B cell (primary cell): ENCODE data around the gene CT45A9. TPM values are rescaled to one million over a fixed set of nuclear protein-coding genes. Genes with fewer than 3 reads are reported as not detected.
"Not testable (repeated sequence)": the region's sequence is repeated elsewhere in the genome, so short reads cannot be mapped to it uniquely, and the experiment has no call there.

Experiments used
- ATAC-seq: fragments of 200-7000 bp; cut with Tn5 transposase; one replicate; pipeline ENCODE4 v1.10.0; 2021; ENCODE audit warnings: low read depth, mild to moderate bottlenecking, moderate number of reproducible peaks, moderate library complexity
- CTCF ChIA-PET: fragments of 350-600 bp; sonication (Branson Sonifier 250); formaldehyde crosslinking; loops from one replicate; lab custom pipeline; 2021; ENCODE audit warnings: antibody characterized with exemption, inconsistent platforms; lab: Charles Lee
- POLR2A ChIA-PET: fragments of 350-600 bp; sonication (Branson Sonifier 250); formaldehyde crosslinking; loops from one replicate; lab custom pipeline; 2021; ENCODE audit warnings: antibody characterized with exemption; lab: Charles Lee
- DNase-seq: peaks from one replicate; pipeline ENCODE4 v3.0.0; 2013
- H2AFZ ChIP-seq: 2 replicates; pipeline ENCODE4 v1.6.1; 2012; ENCODE audit warnings: mild to moderate bottlenecking, low read depth, low read length; ENCODE audit not compliant: insufficient read depth, poor library complexity, severe bottlenecking
- H3K27ac ChIP-seq, 2 donors: 1 replicate in 1 of 2; 2 replicates in 1 of 2; pipeline ENCODE4 v1.5.1; 2012 to 2013; ENCODE audit warnings: low read length in 2 of 2, mild to moderate bottlenecking in 2 of 2, moderate library complexity in 1 of 2
- H3K27me3 ChIP-seq, 4 experiments: fragments of 200-600 bp in 1 of 4; sonication (generic) in 1 of 4; replicated peaks in 1 of 4; 1 replicate in 2 of 4; 2 replicates in 2 of 4; pipeline versions ENCODE4 v1.6.1 to v1.7.0; 2013 to 2016; ENCODE audit warnings: low read length in 3 of 4, mild to moderate bottlenecking in 2 of 4, mixed read lengths in 1 of 4, moderate library complexity in 1 of 4; ENCODE audit not compliant: insufficient read depth in 4 of 4, control insufficient read depth in 3 of 4; ENCODE audit errors: control extremely low read depth in 1 of 4
- H3K36me3 ChIP-seq, 2 experiments: replicated peaks in 1 of 2; 1 replicate in 1 of 2; 2 replicates in 1 of 2; pipeline versions ENCODE4 v1.6.1 to v1.7.1; 2013; ENCODE audit warnings: low read length in 1 of 2; ENCODE audit not compliant: insufficient read depth in 2 of 2, control insufficient read depth in 1 of 2; ENCODE audit errors: control extremely low read depth in 1 of 2, extremely low read depth in 1 of 2
- H3K4me1 ChIP-seq, 2 donors: fragments of 200-600 bp in 1 of 2; sonication (generic) in 1 of 2; 1 replicate in 1 of 2; 2 replicates in 1 of 2; pipeline versions ENCODE4 v1.5.1 to v1.6.1; 2013 to 2017; ENCODE audit warnings: low read length in 2 of 2; ENCODE audit not compliant: control insufficient read depth in 2 of 2, insufficient read depth in 2 of 2
- H3K4me2 ChIP-seq: replicated peaks from 2 replicates; pipeline ENCODE3; 2012; ENCODE audit warnings: mild to moderate bottlenecking, low read depth, low read length; ENCODE audit not compliant: poor library complexity, severe bottlenecking
- H3K4me3 ChIP-seq, 5 experiments: fragments of 200-600 bp in 1 of 5; sonication (generic) in 1 of 5; 1 replicate in 3 of 5; 2 replicates in 2 of 5; pipeline versions ENCODE4 v1.5.1 to v1.7.0; 2011 to 2016; ENCODE audit warnings: low read length in 4 of 5, mild to moderate bottlenecking in 4 of 5, low read depth in 2 of 5, control low read depth in 1 of 5, moderate library complexity in 1 of 5; ENCODE audit not compliant: insufficient read depth in 1 of 5; ENCODE audit errors: control extremely low read depth in 1 of 5, extremely low read depth in 1 of 5
- H3K79me2 ChIP-seq: fragments of 200-600 bp; sonication (generic); one replicate; pipeline ENCODE4 v1.6.0; 2016; ENCODE audit warnings: low read length; ENCODE audit not compliant: control insufficient read depth, insufficient read depth
- H3K9ac ChIP-seq: fragments of 200-600 bp; sonication (generic); 2 replicates; pipeline ENCODE4 v1.6.1; 2017; ENCODE audit warnings: mild to moderate bottlenecking, low read length, moderate library complexity
- H3K9me3 ChIP-seq, 3 donors: one replicate each; pipeline versions ENCODE4 v1.6.1 to v1.7.1; 2013; ENCODE audit warnings: low read length in 2 of 3; ENCODE audit not compliant: control insufficient read depth in 2 of 3, insufficient read depth in 1 of 3; ENCODE audit errors: control extremely low read depth in 1 of 3
- H4K20me1 ChIP-seq: 2 replicates; pipeline ENCODE4 v1.6.0; 2012; ENCODE audit warnings: mild to moderate bottlenecking, low read length; ENCODE audit not compliant: insufficient read depth, control insufficient read depth, poor library complexity, severe bottlenecking
- H3K27ac Mint-ChIP-seq: one replicate; pipeline ENCODE4 v1.8.0; 2021; ENCODE audit warnings: mixed read lengths
- H3K27me3 Mint-ChIP-seq: one replicate; pipeline ENCODE4 v1.8.0; 2021; ENCODE audit warnings: mixed read lengths
- H3K4me1 Mint-ChIP-seq: one replicate; pipeline ENCODE4 v1.8.0; 2021; ENCODE audit warnings: mixed read lengths
- H3K4me3 Mint-ChIP-seq: one replicate; pipeline ENCODE4 v1.8.0; 2021; ENCODE audit warnings: mixed read lengths
- H3K9me3 Mint-ChIP-seq: one replicate; pipeline ENCODE4 v1.8.0; 2022; ENCODE audit warnings: mixed read lengths; ENCODE audit not compliant: insufficient read depth
- WGBS: methylation state at CpG from one replicate; pipeline ENCODE4 v1.1.5; 2013; ENCODE audit warnings: missing lambda C conversion rate; ENCODE audit not compliant: insufficient coverage; 5-methylcytosine and 5-hydroxymethylcytosine counted together
- intact Hi-C: fragments of 100-400 bp; cut with micrococcal nuclease; formaldehyde crosslinking; loops from one replicate; pipeline ENCODE4 v1.10.0; 2022
- polyA minus RNA-seq: library from RNA; depleted of rRNA, polyadenylated mRNA; stranded (reverse); fragments of >200 nt; gene quantifications from 2 replicates; pipeline ENCODE4 v1.2.3, GENCODE V29; 2012
- polyA plus RNA-seq: library from polyadenylated mRNA; depleted of rRNA; stranded (reverse); fragments of >200 nt; gene quantifications from 2 replicates; pipeline ENCODE4 v1.2.3, GENCODE V29; 2012
- total RNA-seq, 2 donors: library from RNA; stranded (reverse); fragments of 120-200 nt in 1 of 2; gene quantifications; 1 replicate in 1 of 2; 2 replicates in 1 of 2; pipeline versions ENCODE4 v1.2.3 to v1.2.4, GENCODE V29; 2013 to 2022

Gene CT45A9, protein sequence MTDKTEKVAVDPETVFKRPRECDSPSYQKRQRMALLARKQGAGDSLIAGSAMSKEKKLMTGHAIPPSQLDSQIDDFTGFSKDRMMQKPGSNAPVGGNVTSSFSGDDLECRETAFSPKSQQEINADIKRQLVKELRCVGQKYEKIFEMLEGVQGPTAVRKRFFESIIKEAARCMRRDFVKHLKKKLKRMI
- total RNA-seq: not detected in 2 replicates
- total RNA-seq (2013): not detected
- not detected in 2 replicates for polyA plus RNA-seq
- not detected in 2 replicates for polyA minus RNA-seq

DNA sequence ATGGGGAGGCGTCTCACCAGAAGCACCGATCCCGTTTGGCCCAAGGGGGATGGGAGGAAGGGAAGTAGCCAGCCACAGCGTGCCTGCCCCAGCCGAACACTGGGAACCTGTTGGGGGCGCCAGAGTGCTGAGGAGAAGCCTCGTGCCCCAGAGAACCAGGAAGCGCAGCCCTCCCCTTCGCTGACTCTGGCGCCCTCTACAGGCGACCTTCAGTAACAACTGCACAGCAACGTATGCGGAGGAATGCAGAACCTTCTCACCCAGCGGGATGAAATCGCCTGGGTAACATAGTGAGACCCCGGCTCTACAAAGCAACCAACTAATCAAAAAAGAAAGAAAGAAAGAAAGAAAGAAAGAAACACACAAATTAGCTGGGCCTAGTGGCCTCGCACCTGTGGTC, at the start of gene CT45A9:
Gene CT45A9 (minus strand): TSS at position 101 of the 400 bp plus-strand sequence. CDS start 3,751 bp downstream, outside the sequence.
- H4K20me1 ChIP-seq: not testable (repeated sequence)

DNA sequence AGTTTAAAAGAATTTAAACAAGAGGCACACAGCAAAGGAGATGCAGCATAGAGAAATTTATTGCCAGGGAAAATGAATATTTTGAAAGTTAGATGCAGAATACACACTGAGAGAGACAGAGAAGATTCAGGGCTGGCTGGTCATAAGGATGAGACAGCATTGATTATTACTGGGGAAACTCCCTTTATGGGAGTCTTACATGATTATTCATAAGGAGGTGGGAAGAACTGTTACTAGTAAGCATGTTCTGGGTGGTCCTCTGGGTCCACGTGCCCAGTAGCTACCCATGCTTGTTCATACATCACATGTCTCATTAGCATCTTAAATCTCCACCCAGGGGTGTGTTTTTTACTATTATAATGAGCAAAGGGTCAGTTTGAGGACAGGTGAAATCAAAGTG, 48.9 kb upstream of the CT45A9 start:
- H3K27ac Mint-ChIP-seq, H3K9me3 ChIP-seq, H4K20me1 ChIP-seq, POLR2A ChIA-PET, H3K4me1 ChIP-seq, ATAC-seq, intact Hi-C loops, H3K4me3 ChIP-seq, H3K79me2 ChIP-seq, H3K4me3 Mint-ChIP-seq, H3K27me3 Mint-ChIP-seq, H3K4me2 ChIP-seq, H3K27me3 ChIP-seq, H3K27ac ChIP-seq, H3K36me3 ChIP-seq, H3K4me1 Mint-ChIP-seq, H2AFZ ChIP-seq, DNase-seq, H3K9ac ChIP-seq, H3K9me3 Mint-ChIP-seq: not testable (repeated sequence)
- no CpG with 5 or more reads among the region's 1 CpG for WGBS
- CTCF ChIA-PET: interaction anchor here (3.0 kb wide), 1 partner anchor 11 kb away, joined by 8 read pairs; no protein-coding TSS in a partner anchor

More for the DNA sequence above, at the start of gene CT45A9:
- ATAC-seq, H3K4me1 Mint-ChIP-seq, H3K9me3 ChIP-seq, H3K9ac ChIP-seq, H3K79me2 ChIP-seq, H3K4me1 ChIP-seq, H3K36me3 ChIP-seq, H3K27ac Mint-ChIP-seq, H3K27me3 ChIP-seq, DNase-seq, H2AFZ ChIP-seq, POLR2A ChIA-PET, H3K4me3 ChIP-seq, CTCF ChIA-PET, H3K9me3 Mint-ChIP-seq, H3K27ac ChIP-seq, H3K4me3 Mint-ChIP-seq, H3K4me2 ChIP-seq, intact Hi-C loops, H3K27me3 Mint-ChIP-seq: not testable (repeated sequence)
- WGBS: no CpG with 5 or more reads among the region's 17 CpGs
